Inflammatory macrophage treated with lipopolysaccharide for 4 hours (primary cell): ENCODE results near the gene GNAI3.
A peak's percentile ranks its signal among the peaks of the same experiment; 100 is the strongest.

ENCODE experiments used
- DNase-seq: peaks from one replicate; pipeline ENCODE4 v3.0.0-alpha.2; 2020

Gene GNAI3

GRCh38 chr1:109548321-109549267 is at the start of gene GNAI3:
Gene GNAI3, plus strand, starts transcription at chr1:109548615. Its CDS starts 106 bp downstream, at chr1:109548721.
- peak; percentile 98 for DNase-seq

GRCh38 chr1:109499081-109499480 is 49.3 kb upstream of the GNAI3 start:
- no peak for DNase-seq

GRCh38 chr1:109499661-109500536 is 48.5 kb upstream of the GNAI3 start:
- peak; percentile 49 for DNase-seq

GRCh38 chr1:109500941-109501381 is 47.5 kb upstream of the GNAI3 start:
- no peak for DNase-seq

- peak; percentile 73 for DNase-seq
These were observed 46.6 kb upstream of the GNAI3 start for GRCh38 chr1:109501644-109502363.

GRCh38 chr1:109502364-109502851 is 46.0 kb upstream of the GNAI3 start:
- no peak for DNase-seq

GRCh38 chr1:109503935-109504334 is 44.5 kb upstream of the GNAI3 start:
- no peak for DNase-seq

- DNase-seq = no peak
These were observed 43.4 kb upstream of the GNAI3 start for GRCh38 chr1:109504974-109505373.

GRCh38 chr1:109508001-109508872 is 40.2 kb upstream of the GNAI3 start:
- DNase-seq = no peak

GRCh38 chr1:109508873-109509175 is 39.6 kb upstream of the GNAI3 start:
- DNase-seq = no peak

- DNase-seq = peak; percentile 37
These were observed 39.0 kb upstream of the GNAI3 start, which contains the start of gene AMIGO1 for GRCh38 chr1:109509176-109510134. Gene AMIGO1, minus strand, starts transcription at chr1:109509727. Its CDS starts 815 bp downstream, at chr1:109508912.

GRCh38 chr1:109513110-109513710 is 35.2 kb upstream of the GNAI3 start:
- DNase-seq = no peak

GRCh38 chr1:109514846-109515245 is 33.6 kb upstream of the GNAI3 start:
- no peak for DNase-seq

GRCh38 chr1:109516872-109517271 is 31.5 kb upstream of the GNAI3 start:
- DNase-seq = no peak

GRCh38 chr1:109517337-109517736 is 31.1 kb upstream of the GNAI3 start:
- no peak for DNase-seq

GRCh38 chr1:109521002-109521951 is 27.1 kb upstream of the GNAI3 start:
- no peak for DNase-seq

- no peak for DNase-seq
These were observed 26.4 kb upstream of the GNAI3 start for GRCh38 chr1:109522026-109522425.

GRCh38 chr1:109523706-109524105 is 24.7 kb upstream of the GNAI3 start:
- DNase-seq = no peak
